HG03103 (cell line): Measurements from ENCODE around the gene TEN1.

ENCODE experiments used
- ATAC-seq: cut with Tn5 transposase; IDR thresholded peaks from one replicate; pipeline ENCODE4 v1.9.1; 2021; ENCODE audit warnings: low read depth; ENCODE audit not compliant: unreplicated experiment

TEN1 gene

GRCh38 chr17:76005263-76006149 lies 26.5 kb downstream of the TEN1 start:
- no peak for ATAC-seq

- ATAC-seq = no peak
Measured at GRCh38 chr17:76007131-76007849, 28.2 kb downstream of the TEN1 start.

GRCh38 chr17:76007850-76008165 lies 28.8 kb downstream of the TEN1 start:
- no peak for ATAC-seq

- no peak for ATAC-seq
Measured at GRCh38 chr17:76008208-76008607, 29.2 kb downstream of the TEN1 start.

- no peak for ATAC-seq
Measured at GRCh38 chr17:76008630-76009425, 29.8 kb downstream of the TEN1 start.

GRCh38 chr17:76009447-76009846 lies 30.4 kb downstream of the TEN1 start:
- no peak for ATAC-seq

- ATAC-seq = no peak
Measured at GRCh38 chr17:76009969-76010661, 31.1 kb downstream of the TEN1 start.

GRCh38 chr17:76011951-76012350 lies 32.9 kb downstream of the TEN1 start:
- ATAC-seq = no peak

- no peak for ATAC-seq
Measured at GRCh38 chr17:76013377-76013932, 34.4 kb downstream of the TEN1 start.

GRCh38 chr17:76014100-76014924 lies 35.3 kb downstream of the TEN1 start:
- no peak for ATAC-seq

- ATAC-seq = no peak
Measured at GRCh38 chr17:76014925-76015261, 35.9 kb downstream of the TEN1 start.

- no peak for ATAC-seq
Measured at GRCh38 chr17:76017481-76018339, 38.7 kb downstream of the TEN1 start.

GRCh38 chr17:76018340-76018680 lies 39.3 kb downstream of the TEN1 start:
- no peak for ATAC-seq

GRCh38 chr17:76018801-76019200 lies 39.8 kb downstream of the TEN1 start:
- ATAC-seq = no peak

GRCh38 chr17:76019833-76020467 lies 40.9 kb downstream of the TEN1 start:
- no peak for ATAC-seq

GRCh38 chr17:76022285-76022684 lies 43.2 kb downstream of the TEN1 start:
- ATAC-seq = no peak

GRCh38 chr17:76022973-76023899 lies 44.2 kb downstream of the TEN1 start:
- ATAC-seq = no peak
